Mesangial cell (primary cell): ENCODE results near the gene ZC3H12A. TPM values are rescaled to one million over a fixed set of nuclear protein-coding genes. Genes with fewer than 3 reads are reported as not detected.

ENCODE experiments used
- total RNA-seq: library from RNA; depleted of rRNA; stranded (reverse); fragments of >200 nt; gene quantifications from 2 replicates; pipeline ENCODE4 v1.2.3, GENCODE V29; 2015

ZC3H12A gene
- total RNA-seq, result 14.8 and 23.7 TPM in 2 replicates

GRCh38 chr1:37474046-37474696 is at the start of gene ZC3H12A:
ZC3H12A (plus strand) TSS chr1:37474580; CDS start chr1:37475497, 917 bp downstream.

GRCh38 chr1:37514350-37515184 is 40.2 kb downstream of the ZC3H12A start, which contains the start of gene MEAF6:
MEAF6 (minus strand) TSS chr1:37514766; CDS start chr1:37514746, 20 bp downstream.

Other genes with a start within 250 kb of the ZC3H12A start
- 52.0 and 54.1 TPM in 2 replicates for gene MEAF6, start 40.2 kb downstream of the ZC3H12A start, total RNA-seq
- gene SNIP1, start 79.7 kb downstream of the ZC3H12A start, total RNA-seq, result 17.6 and 17.9 TPM in 2 replicates
- gene DNALI1, start 82.4 kb downstream of the ZC3H12A start, total RNA-seq, result 3.3 and 11.3 TPM in 2 replicates
- 27.5 and 30.5 TPM in 2 replicates for gene GNL2, start 121.4 kb downstream of the ZC3H12A start, total RNA-seq
- gene RSPO1, start 160.3 kb downstream of the ZC3H12A start, total RNA-seq, result not detected in 2 replicates
- gene CDCA8, start 217.9 kb downstream of the ZC3H12A start, total RNA-seq, result 2.2 and 51.7 TPM in 2 replicates